Astrocyte (in vitro differentiated cells and primary cell): ENCODE data around the gene CD46.

ENCODE experiments used
- CTCF ChIP-seq: IDR thresholded peaks from 2 replicates; pipeline ENCODE4 v1.5.1; 2011; ENCODE audit warnings: low read depth, mild to moderate bottlenecking, inconsistent platforms, low read length, moderate library complexity; ENCODE audit not compliant: insufficient read depth
- EZH2 ChIP-seq: IDR thresholded peaks from 2 replicates; pipeline ENCODE4 v1.6.1; 2012; ENCODE audit warnings: mild to moderate bottlenecking, low read length, inconsistent platforms; ENCODE audit not compliant: insufficient read depth

- TF ChIP-seq CTCF (no peak), EZH2 (no peak)
Observed at GRCh38 chr1:207815913-207816291, 64.0 kb downstream of the CD46 start.
